GM12872 (cell line): ENCODE results near the gene IL6R.

Experiments
- CTCF ChIP-seq: IDR thresholded peaks from 3 replicates; pipeline ENCODE4 v1.5.1; 2011; ENCODE audit warnings: low read depth, mild to moderate bottlenecking, low read length, moderate library complexity; ENCODE audit not compliant: insufficient read depth

IL6R gene

GRCh38 chr1:154425172-154425571 is 20.0 kb downstream of the IL6R start:
- no peak for TF ChIP-seq CTCF

GRCh38 chr1:154427173-154428139 is 22.3 kb downstream of the IL6R start:
- TF ChIP-seq CTCF: no peak

GRCh38 chr1:154429118-154429517 is 24.0 kb downstream of the IL6R start:
- no peak for TF ChIP-seq CTCF

DNA sequence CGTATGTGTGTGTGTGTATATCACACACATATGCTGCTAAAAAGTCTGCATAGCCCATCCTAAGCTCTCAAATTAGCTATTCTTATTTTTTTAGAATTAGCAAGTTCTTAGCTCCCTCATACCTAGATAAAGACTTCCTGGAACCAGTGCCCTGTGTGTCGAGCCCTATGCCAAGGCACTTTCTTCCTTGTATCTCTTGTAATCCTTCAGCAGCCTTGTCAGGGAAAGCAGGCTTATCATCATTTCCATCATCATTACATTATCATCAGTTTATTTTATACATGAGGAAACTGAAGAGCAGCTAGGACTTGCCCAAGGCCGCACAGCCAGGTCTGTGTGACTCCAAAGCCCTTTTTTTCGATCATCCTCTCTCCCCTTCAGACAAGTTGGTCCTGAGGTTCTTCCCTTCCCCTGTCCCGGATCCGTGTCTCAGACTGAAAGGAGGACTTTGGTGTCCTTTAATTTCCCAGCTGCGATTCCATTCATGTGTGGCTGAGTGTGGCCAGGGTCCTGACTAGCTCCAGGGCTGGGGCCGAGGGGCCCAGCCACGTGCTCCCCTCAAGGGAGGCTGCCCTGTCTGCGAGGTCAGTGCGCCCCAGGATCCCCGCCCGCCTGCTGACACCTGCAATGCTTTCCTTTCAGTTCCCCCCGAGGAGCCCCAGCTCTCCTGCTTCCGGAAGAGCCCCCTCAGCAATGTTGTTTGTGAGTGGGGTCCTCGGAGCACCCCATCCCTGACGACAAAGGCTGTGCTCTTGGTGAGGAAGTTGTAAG is 24.9 kb downstream of the IL6R start:
- no peak for TF ChIP-seq CTCF

DNA sequence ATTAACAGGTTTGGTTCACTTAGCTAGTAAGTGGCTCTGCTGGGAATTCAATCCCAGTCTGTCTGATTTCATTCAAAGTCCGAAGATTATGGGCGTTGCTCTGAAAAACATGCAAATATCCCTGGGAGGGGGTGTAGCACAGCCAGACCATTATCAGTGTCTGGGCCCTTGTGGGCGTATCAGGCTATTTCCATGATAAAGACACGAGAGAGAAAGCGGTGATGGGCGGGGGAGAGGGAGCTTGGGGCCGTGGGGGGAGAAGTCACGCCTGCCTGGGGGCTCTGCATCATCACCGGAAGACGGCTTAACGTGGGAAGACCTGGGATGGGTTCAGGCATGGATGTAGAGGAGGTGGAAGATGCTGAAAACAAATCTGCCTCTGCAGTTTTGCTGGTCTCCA is 25.8 kb downstream of the IL6R start:
- no peak for TF ChIP-seq CTCF

DNA sequence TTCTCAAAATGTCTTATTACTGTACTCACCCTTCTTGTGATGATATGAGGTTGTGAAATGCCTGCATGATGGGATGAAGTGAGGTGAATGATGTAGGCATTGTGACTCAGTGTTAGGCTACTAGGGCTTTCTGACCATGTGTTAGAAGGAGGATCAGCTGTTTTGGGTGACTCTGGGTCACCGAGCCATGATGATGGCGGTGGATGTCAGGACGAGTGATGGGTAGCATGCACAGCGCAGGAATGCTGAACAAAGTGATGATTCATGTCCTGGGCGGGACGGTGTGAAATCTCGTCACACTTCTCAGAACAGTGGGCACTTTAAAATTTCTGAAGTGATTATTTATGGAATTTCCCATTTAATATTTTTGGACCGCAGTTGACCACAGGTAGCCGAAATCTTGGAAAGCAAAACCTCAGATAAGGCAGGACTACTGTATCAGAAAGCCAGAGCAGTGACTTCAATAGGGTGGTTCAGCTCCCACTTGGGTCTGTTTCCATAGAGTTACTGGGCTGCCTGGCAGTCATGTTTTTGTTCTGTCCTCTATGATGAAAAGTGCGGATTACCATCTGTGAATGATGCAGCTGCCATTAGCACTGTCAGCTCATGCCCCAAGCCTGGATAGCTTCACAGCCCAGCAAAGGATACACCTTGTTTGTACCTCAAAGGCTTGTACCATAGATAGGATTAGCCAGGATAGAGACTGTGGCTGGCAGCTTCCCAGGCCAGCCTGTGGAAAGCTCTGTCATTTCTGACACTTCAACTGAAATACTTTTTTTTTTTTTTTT is 26.6 kb downstream of the IL6R start:
- no peak for TF ChIP-seq CTCF
